ENCODE results near the gene SS18. TPM values are rescaled to one million over a fixed set of nuclear protein-coding genes. Genes with fewer than 3 reads are reported as not detected.
A peak's percentile ranks its signal among the peaks of the same experiment; 100 is the strongest.

SS18 gene
- polyA plus RNA-seq, 12 donors: 27.2 to 83.1 (median 43.5) TPM; not detected in 1

- DNase-seq: no peak
Observed at GRCh38 chr18:26004832-26005231, 85.6 kb downstream of the SS18 start.

DNA sequence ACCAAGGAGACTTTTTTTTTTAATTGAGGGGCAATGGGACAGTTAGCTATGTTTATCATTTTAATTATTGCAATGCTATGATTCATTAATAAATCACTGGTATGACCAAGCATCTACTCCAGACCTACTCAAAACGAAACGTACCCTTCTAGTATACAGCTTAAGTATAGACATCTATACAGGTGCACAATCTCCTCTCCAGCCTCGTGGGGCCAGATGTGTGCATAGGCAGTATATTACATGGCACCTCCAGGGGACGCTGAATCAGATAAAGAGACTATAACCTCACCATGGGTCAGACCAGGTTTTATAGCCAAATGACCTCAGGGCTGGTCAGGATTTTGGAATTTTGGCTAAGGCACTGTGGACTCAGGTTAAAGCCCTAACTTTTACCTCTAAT, 86.6 kb downstream of the SS18 start:
- no peak for DNase-seq

DNA sequence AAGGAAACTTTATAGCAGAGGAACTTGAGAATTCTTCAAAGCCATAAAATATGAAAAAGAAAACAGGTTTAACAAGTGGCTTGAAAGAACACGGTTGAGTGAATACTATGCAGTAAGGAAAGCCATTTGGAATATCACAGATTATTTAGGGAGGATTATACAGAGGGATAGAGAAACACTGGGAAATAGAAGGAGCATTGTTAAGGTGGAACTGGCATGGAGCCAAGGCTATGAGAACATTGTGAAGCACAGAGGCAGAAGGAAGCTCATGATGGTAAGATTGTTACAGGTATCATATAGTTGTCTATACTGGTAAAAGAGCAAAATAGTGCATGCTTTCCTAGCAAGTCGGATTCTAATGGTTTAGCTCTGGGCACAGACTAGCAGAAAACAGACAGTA, 87.1 kb downstream of the SS18 start:
- DNase-seq: no peak

DNA sequence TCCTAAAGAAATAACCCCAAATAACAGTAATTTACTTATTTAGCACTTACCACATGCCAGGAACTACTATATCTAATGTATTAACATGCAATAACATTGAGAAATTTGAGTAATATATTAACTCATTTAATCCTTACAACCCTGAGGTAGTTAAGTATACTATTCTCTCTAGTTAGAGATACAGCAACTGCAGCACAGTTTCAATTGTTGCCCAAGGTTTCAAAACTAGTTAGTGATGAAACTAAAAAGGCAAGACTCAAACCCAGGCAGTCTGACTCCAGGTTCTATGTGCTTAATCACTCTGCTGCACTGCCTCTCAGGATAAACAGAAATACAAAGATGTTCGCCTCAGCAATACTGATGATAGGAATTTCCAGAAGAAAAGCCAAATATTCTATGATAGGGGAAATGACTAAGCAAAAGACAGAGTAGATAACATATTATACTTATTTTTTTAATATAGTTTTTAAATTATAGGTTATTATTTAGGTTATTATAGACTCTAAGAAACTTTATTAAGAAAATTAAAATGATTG, 88.0 kb downstream of the SS18 start:
- no peak for DNase-seq

DNA sequence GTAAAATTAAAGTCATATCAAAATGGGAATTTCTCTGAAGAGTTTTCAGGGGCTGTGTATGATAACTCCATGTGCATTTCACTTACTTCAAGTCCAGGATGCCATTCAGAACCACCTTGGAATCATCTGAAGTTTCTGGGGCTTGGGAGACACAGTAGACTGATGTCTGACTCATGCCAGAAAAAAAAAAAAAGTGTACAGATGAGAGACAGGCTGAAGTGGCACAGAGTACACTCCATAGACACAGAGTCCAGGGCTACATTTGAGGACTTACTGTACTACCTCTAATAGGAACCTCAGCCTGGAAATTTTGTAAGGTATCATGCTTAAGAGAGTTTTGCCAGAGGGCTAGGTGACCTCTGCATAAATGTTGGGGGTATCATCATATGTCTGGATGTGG, 92.0 kb downstream of the SS18 start:
- DNase-seq: no peak

DNA sequence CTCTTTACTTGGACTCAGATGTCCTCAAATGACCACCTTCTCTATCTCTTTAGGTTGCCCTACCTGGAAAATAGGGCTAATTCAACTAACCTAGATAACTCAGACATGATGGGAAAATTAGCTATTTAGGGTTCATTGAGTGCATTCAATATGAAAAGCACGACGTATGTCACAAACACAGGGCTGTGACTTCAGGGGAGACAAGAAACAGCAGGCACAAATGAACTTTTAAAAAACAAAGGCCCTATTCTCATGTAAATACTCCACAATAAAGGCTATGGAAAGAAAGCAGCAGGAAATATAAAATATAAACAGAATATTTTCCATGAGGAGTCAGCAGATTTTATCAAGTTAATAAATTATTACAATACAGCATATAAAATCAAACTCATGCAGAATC, 97.8 kb downstream of the SS18 start:
- DNase-seq: no peak

- no peak for DNase-seq
Observed at GRCh38 chr18:25990473-25990872, 99.9 kb downstream of the SS18 start.

GRCh38 chr18:25985707-25986394, 104.6 kb downstream of the SS18 start:
- no peak for DNase-seq

- DNase-seq: no peak
Observed at GRCh38 chr18:25983730-25984129, 106.7 kb downstream of the SS18 start.

DNA sequence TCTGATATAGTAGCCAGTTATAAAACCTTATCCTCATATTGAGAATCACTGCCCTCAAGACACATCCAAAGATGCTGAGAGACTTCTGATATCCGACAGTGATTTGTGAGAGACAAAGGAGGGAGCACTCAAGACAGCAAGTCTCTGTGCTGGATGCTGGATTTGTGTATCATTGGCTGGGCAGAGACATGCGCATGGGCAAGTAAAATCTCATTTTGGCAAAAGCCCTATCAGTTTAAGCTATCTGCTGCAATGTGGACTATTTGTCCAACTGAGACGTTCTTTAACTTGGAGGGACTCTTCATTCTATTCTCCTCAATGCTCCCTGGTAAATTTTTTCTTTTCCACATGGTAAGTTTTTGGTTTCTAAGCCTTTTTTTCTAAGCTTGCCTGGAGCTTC, 107.5 kb downstream of the SS18 start:
- no peak for DNase-seq

GRCh38 chr18:25982153-25982552, 108.3 kb downstream of the SS18 start:
- DNase-seq: no peak

DNA sequence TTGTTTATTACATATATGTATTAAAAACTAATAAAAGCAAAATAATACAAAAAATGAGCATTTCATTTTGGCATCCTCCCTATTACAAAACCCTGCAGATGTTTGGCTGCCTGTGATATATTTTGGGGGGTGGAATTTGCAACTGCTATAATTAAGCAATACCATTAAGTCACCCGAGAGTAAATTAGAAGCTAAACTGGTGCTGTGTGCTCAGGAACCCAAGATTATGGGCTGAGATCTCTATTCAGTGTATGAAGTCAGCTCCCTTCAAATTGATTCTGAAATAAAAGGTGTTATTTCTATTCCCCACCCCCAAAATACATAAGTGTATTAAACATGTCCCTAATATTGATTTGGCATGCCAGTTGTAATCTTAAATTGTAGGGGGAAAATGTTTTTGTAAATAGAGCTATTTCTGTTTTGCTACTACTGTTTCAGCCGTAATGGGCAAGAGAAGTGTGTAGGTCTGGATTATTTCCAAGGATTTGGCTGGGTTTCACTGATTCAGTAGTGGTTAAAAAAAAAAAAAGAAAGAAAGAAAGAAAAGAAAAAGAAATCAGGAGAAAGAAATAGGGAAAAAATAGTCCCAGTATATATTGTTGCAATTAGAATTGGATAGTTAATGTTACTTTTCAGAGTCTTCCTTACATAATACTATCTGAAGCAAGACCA, 110.9 kb downstream of the SS18 start:
- peak; percentile 19 for DNase-seq

GRCh38 chr18:25976554-25976953, 113.9 kb downstream of the SS18 start:
- peak; percentile 8 for DNase-seq

DNA sequence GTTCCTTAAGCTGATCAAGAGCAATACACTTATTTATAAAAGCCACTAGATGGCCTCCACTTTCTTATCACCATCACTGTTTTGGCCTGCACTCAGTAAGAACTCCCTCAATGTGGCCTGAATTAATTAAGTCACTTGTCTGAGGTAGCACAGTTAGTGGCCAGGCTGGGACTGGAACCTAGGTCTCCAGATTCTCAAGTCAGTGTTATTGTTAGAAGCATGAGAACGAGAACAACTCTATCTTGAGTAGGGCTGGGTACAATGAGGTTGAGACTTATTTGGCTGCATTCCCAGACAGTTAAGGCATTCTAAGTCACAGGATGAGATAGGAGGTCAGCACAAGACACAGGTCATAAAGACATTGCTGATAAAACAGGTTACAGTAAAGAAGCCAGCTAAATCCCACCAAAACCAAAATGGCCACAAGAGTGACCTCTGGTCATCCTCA, 115.8 kb downstream of the SS18 start:
- DNase-seq: no peak

Other genes starting within 250 kb of the SS18 start
- gene PSMA8, start 43.3 kb upstream of the SS18 start, polyA plus RNA-seq (ENCODE audit: insufficient read length in 12 of 12): under 1 TPM in 1 of 12 donors, not detected in 11; 0.12 TPM
- gene TAF4B, start 135.8 kb upstream of the SS18 start, polyA plus RNA-seq (ENCODE audit: insufficient read length in 12 of 12): 1 to 10 TPM in 10 of 12 donors, not detected in 2; 1.9 to 4.8 (median 2.7) TPM

Data from muscle of arm (tissue), 12 donors.